Left lung (tissue), 10 donors: ENCODE data around the gene ST6GALNAC3. TPM values are rescaled to one million over a fixed set of nuclear protein-coding genes. Genes with fewer than 3 reads are reported as not detected.

Experiments used
- ATAC-seq: fragments of 200-7000 bp; cut with Tn5 transposase; one replicate; pipeline ENCODE4 v1.9.1; 2020; ENCODE audit warnings: moderate library complexity
- DNase-seq, 4 donors: peaks; one replicate each; pipeline ENCODE4 v3.0.0-alpha.2; 2013 to 2020
- H3K27ac ChIP-seq, 2 donors: fragments of 200-600 bp; sonication (generic) in 1 of 2; one replicate each; pipeline versions ENCODE4 v1.5.0 to v1.8.0; 2020 to 2021
- H3K27me3 ChIP-seq, 2 donors: fragments of 200-600 bp; sonication (generic) in 1 of 2; one replicate each; pipeline versions ENCODE4 v1.5.0 to v1.8.0; 2020 to 2021
- H3K36me3 ChIP-seq, 2 donors: fragments of 200-600 bp; sonication (generic) in 1 of 2; one replicate each; pipeline versions ENCODE4 v1.5.0 to v1.8.0; 2020 to 2021
- H3K4me1 ChIP-seq, 2 donors: fragments of 200-600 bp; one replicate each; pipeline ENCODE4 v1.8.0; 2021
- H3K4me3 ChIP-seq, 2 donors: fragments of 200-600 bp; sonication (generic) in 1 of 2; one replicate each; pipeline versions ENCODE4 v1.5.0 to v1.8.0; 2020 to 2021; ENCODE audit warnings: mild to moderate bottlenecking in 1 of 2
- H3K9me3 ChIP-seq, 2 donors: fragments of 200-600 bp; sonication (generic) in 1 of 2; one replicate each; pipeline versions ENCODE4 v1.5.0 to v1.8.0; 2020 to 2021
- CTCF ChIP-seq, 2 donors: fragments of 200-600 bp; sonication (generic) in 1 of 2; IDR thresholded peaks; one replicate each; pipeline versions ENCODE4 v1.5.0 to v1.8.0; 2021; ENCODE audit warnings: antibody characterized with exemption in 2 of 2
- intact Hi-C, 2 donors: fragments of 100-400 bp; cut with DNase I; formaldehyde crosslinking; loops; one replicate each; pipeline versions ENCODE4 v1.11.2 to v1.14.2; 2022
- polyA plus RNA-seq, 6 donors: library from polyadenylated mRNA; unstranded; fragments of 120-200 nt; gene quantifications; one replicate each; pipeline ENCODE4 v1.2.1, GENCODE V29; 2013; ENCODE audit not compliant: insufficient read length in 6 of 6
- total RNA-seq, 2 donors: library from RNA; stranded (reverse); fragmentation: NEBNext Ultra II Directional; extraction: Animal tissue kit (Norgen Biotek cat#: 25700); gene quantifications; one replicate each; pipeline ENCODE4 v1.2.1, GENCODE V29; 2021
- donor health status: DM: no; HTN: yes; CAD: no.
- donor health status: DM: no; HTN: no; CAD: no.

The ST6GALNAC3 gene
- total and polyA plus RNA-seq, 8 donors, result 3.4 to 37.7 (median 30.1) TPM

GRCh38 chr1:76542359-76542758 is 467.8 kb downstream of the ST6GALNAC3 start:
- Histone ChIP-seq H3K27me3 (no peaks in the 10 kb centered on the region), H3K4me3 (no peak overlapping the region), H3K4me1 (no peaks in the 10 kb centered on the region), H3K36me3 (no peaks in the 10 kb centered on the region), H3K27ac (no peak overlapping the region), H3K9me3 (peaks cover 0 to 12% of the 10 kb centered on the region in 2 donors)
- intact Hi-C loops, result no loop called here
- DNase-seq (no peak), ATAC-seq (no peak)
- no peak for TF ChIP-seq CTCF (IDR thresholded peaks at IDR 0.05)

- no peak overlapping the region for H3K4me3 ChIP-seq
- H3K4me1 ChIP-seq, result no peaks in the 10 kb centered on the region
- intact Hi-C loops, result no loop called here
- no peak for DNase-seq
- no peak for TF ChIP-seq CTCF (IDR thresholded peaks at IDR 0.05)
- no peaks in the 10 kb centered on the region for H3K36me3 ChIP-seq
- ATAC-seq, result no peak
- H3K9me3 ChIP-seq, result peaks cover 0 to 6% of the 10 kb centered on the region in 2 donors
- no peak overlapping the region for H3K27ac ChIP-seq
- no peaks in the 10 kb centered on the region for H3K27me3 ChIP-seq
Observed at GRCh38 chr1:76543495-76543894, 468.9 kb downstream of the ST6GALNAC3 start.

GRCh38 chr1:76546354-76546933 is 471.9 kb downstream of the ST6GALNAC3 start:
- Histone ChIP-seq H3K36me3 (no peaks in the 10 kb centered on the region), H3K9me3 (no peaks in the 10 kb centered on the region), H3K4me1 (no peaks in the 10 kb centered on the region), H3K27me3 (no peaks in the 10 kb centered on the region), H3K27ac (no peak overlapping the region), H3K4me3 (no peak overlapping the region)
- no peak for ATAC-seq
- DNase-seq, result no peak
- intact Hi-C loops, result no loop called here
- no peak for TF ChIP-seq CTCF (IDR thresholded peaks at IDR 0.05)

GRCh38 chr1:76547916-76548315 is 473.4 kb downstream of the ST6GALNAC3 start:
- no peaks in the 10 kb centered on the region for H3K27me3 ChIP-seq
- no peaks in the 10 kb centered on the region for H3K4me1 ChIP-seq
- intact Hi-C loops, result no loop called here
- TF ChIP-seq CTCF (IDR thresholded peaks at IDR 0.05), result no peak
- H3K4me3 ChIP-seq, result no peak overlapping the region
- no peaks in the 10 kb centered on the region for H3K36me3 ChIP-seq
- H3K9me3 ChIP-seq, result no peaks in the 10 kb centered on the region
- DNase-seq, result no peak
- ATAC-seq, result no peak
- H3K27ac ChIP-seq, result no peak overlapping the region

GRCh38 chr1:76548513-76549100 is 474.1 kb downstream of the ST6GALNAC3 start:
- Histone ChIP-seq H3K36me3 (no peaks in the 10 kb centered on the region), H3K27ac (no peak overlapping the region), H3K27me3 (no peaks in the 10 kb centered on the region), H3K4me1 (no peaks in the 10 kb centered on the region), H3K4me3 (no peak overlapping the region), H3K9me3 (no peaks in the 10 kb centered on the region)
- ATAC-seq (no peak), DNase-seq (no peak)
- TF ChIP-seq CTCF (IDR thresholded peaks at IDR 0.05), result no peak
- intact Hi-C loops, result no loop called here
